22Rv1 (cell line): Measurements from ENCODE around the gene CAPN12.
"Not testable (repeated sequence)": the region's sequence is repeated elsewhere in the genome, so short reads cannot be mapped to it uniquely, and the experiment has no call there.

Experiments
- CTCF ChIP-seq: fragments of 450-650 bp; IDR thresholded peaks from 2 replicates; pipeline ENCODE4 v1.5.1; 2017; ENCODE audit warnings: mild to moderate bottlenecking
- ZFX ChIP-seq: fragments of 450-650 bp; IDR thresholded peaks from 2 replicates; pipeline ENCODE4 v1.6.1; 2017; ENCODE audit warnings: antibody characterized with exemption, borderline replicate concordance

- TF ChIP-seq CTCF, ZFX: not testable (repeated sequence)
Measured at GRCh38 chr19:38761884-38762389, 17.7 kb upstream of the CAPN12 start.
